Keratinocyte (primary cell): ENCODE measurements around the gene SYT12. TPM values are rescaled to one million over a fixed set of nuclear protein-coding genes. Genes with fewer than 3 reads are reported as not detected.

Experiments
- DNase-seq: peaks from one replicate; pipeline ENCODE4 v3.0.0-alpha.2; 2011; ENCODE audit warnings: low read depth, missing footprints, low spot score
- FAIRE-seq: peaks from 2 replicates; lab custom pipeline; 2011; peaks lifted over from hg19 to GRCh38; lab: Jason Lieb, UNC
- H2AFZ ChIP-seq: 2 replicates; pipeline ENCODE4 v1.6.0; 2012; ENCODE audit warnings: low read length, control low read depth, inconsistent platforms; ENCODE audit not compliant: control insufficient read depth
- H3K27ac ChIP-seq: 2 replicates; pipeline ENCODE4 v1.5.1; 2011; ENCODE audit warnings: low read length; ENCODE audit not compliant: control insufficient read depth, insufficient read depth
- H3K27me3 ChIP-seq: 3 replicates; pipeline ENCODE4 v1.6.0; 2011; ENCODE audit warnings: low read length; ENCODE audit not compliant: control insufficient read depth, insufficient read depth; ENCODE audit errors: extremely low read depth
- H3K36me3 ChIP-seq, 2 experiments: 2 replicates in 1 of 2; 3 replicates in 1 of 2; pipeline ENCODE4 v1.5.1; 2011; ENCODE audit warnings: low read length in 2 of 2, mild to moderate bottlenecking in 1 of 2; ENCODE audit not compliant: control insufficient read depth in 2 of 2, insufficient read depth in 2 of 2; ENCODE audit errors: extremely low read depth in 1 of 2
- H3K4me1 ChIP-seq: 3 replicates; pipeline ENCODE4 v1.5.1; 2011; ENCODE audit warnings: low read length; ENCODE audit not compliant: control insufficient read depth, insufficient read depth; ENCODE audit errors: extremely low read depth
- H3K4me2 ChIP-seq: 3 replicates; pipeline ENCODE4 v1.6.0; 2011; ENCODE audit warnings: low read depth, low read length; ENCODE audit not compliant: control insufficient read depth, insufficient read depth; ENCODE audit errors: extremely low read depth
- H3K4me3 ChIP-seq, 3 experiments: fragments of 200-600 bp in 1 of 3; sonication (generic) in 1 of 3; 2 replicates in 2 of 3; 3 replicates in 1 of 3; pipeline ENCODE4 v1.5.1; 2011 to 2016; ENCODE audit warnings: low read length in 3 of 3, mild to moderate bottlenecking in 3 of 3, control low read depth in 2 of 3, inconsistent platforms in 1 of 3, low read depth in 1 of 3, mixed read lengths in 1 of 3, mixed run types in 1 of 3, moderate library complexity in 1 of 3; ENCODE audit not compliant: control insufficient read depth in 2 of 3, insufficient read depth in 2 of 3; ENCODE audit errors: extremely low read depth in 1 of 3
- H3K79me2 ChIP-seq: 2 replicates; pipeline ENCODE4 v1.6.0; 2012; ENCODE audit warnings: low read length; ENCODE audit not compliant: control insufficient read depth, insufficient read depth
- H3K9ac ChIP-seq: 3 replicates; pipeline ENCODE4 v1.6.0; 2011; ENCODE audit warnings: low read length; ENCODE audit not compliant: control insufficient read depth, insufficient read depth; ENCODE audit errors: extremely low read depth
- H3K9me1 ChIP-seq: 3 replicates; pipeline ENCODE4 v1.6.0; 2011; ENCODE audit warnings: low read length; ENCODE audit not compliant: control insufficient read depth, insufficient read depth; ENCODE audit errors: extremely low read depth
- H3K9me3 ChIP-seq: 2 replicates; pipeline ENCODE4 v1.5.1; 2012; ENCODE audit warnings: low read depth, low read length; ENCODE audit not compliant: control insufficient read depth
- H4K20me1 ChIP-seq: 3 replicates; pipeline ENCODE4 v1.6.0; 2011; ENCODE audit warnings: low read length; ENCODE audit not compliant: control insufficient read depth, insufficient read depth; ENCODE audit errors: extremely low read depth
- CTCF ChIP-seq, 3 experiments: IDR thresholded peaks in 1 of 3; conservative IDR thresholded peaks in 1 of 3; optimal IDR thresholded peaks in 1 of 3; 2 replicates in 2 of 3; 3 replicates in 1 of 3; pipeline versions ENCODE3 to v1.5.1; 2011; ENCODE audit warnings: low read length in 3 of 3, mild to moderate bottlenecking in 3 of 3, moderate library complexity in 2 of 3, control low read depth in 1 of 3, inconsistent platforms in 1 of 3; ENCODE audit not compliant: insufficient read depth in 2 of 3; ENCODE audit errors: extremely low read depth in 1 of 3
- EZH2 ChIP-seq: IDR thresholded peaks from one replicate; pipeline ENCODE4 v1.6.1; 2012; ENCODE audit warnings: inconsistent platforms, mild to moderate bottlenecking, low read length, moderate library complexity
- dilution Hi-C: fragments of 300-500 bp; cut with MboI; formaldehyde crosslinking; loops from one replicate; pipeline ENCODE4 v1.7.0; 2020; ENCODE audit warnings: low sequenced_read_pairs; ENCODE audit not compliant: extremely low pct_ligation_motif_present
- polyA plus RNA-seq, 5 experiments: library from polyadenylated mRNA; depleted of rRNA in 3 of 5; stranded (reverse) in 3 of 5; stranded (forward) in 1 of 5; unstranded in 1 of 5; fragments of >200 nt; gene quantifications; 1 replicate in 1 of 5; 2 replicates in 3 of 5; 3 replicates in 1 of 5; pipeline versions ENCODE4 v1.2.1 to v1.2.3, GENCODE V29; 2011 to 2012; ENCODE audit warnings: missing spikeins in 2 of 5, low read depth in 1 of 5, low replicate concordance in 1 of 5

Gene SYT12
- polyA plus RNA-seq, 1 donor (not counting 4 experiments of a cell fraction or from before 2014, with no cell fraction given) = 0.05 TPM

DNA sequence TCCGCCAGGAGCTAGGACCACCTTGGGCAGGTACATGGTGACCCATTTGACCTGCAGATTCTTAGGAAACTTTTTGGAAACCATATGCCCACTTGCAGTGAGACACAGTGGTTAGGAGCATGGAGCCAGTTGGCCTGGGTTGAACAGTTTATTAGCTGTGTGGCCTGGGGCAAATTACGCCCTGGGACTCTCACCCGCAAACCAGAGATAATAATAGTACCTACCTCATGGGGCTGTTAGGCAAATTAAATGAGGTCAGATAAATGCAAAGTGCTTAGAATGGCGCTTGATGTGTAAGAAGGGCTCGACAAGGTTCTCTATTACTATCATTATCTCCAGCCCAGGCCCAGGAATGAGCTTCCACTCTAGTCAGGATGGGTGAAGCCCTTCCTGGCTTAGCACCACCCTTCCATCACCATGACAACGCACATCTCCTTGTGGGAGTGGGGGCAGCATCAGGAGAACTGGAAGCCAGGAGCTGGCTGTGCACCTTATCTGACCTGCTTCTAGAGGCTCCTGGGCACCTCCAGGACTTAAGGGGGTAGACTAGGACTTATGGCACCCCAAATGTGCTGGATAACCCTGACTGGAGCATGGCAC lies 5.1 kb downstream of the SYT12 start:
- no peak overlapping the region for H3K27ac ChIP-seq
- H4K20me1 ChIP-seq = no peaks in the 10 kb centered on the region
- no peak for DNase-seq
- no peak for TF ChIP-seq EZH2
- no peak for TF ChIP-seq CTCF (optimal IDR thresholded peaks at IDR 0.05 in 1 of 3, IDR thresholded peaks at IDR 0.05 in 1 of 3, conservative IDR thresholded peaks at IDR 0.05 in 1 of 3; ENCODE audit: extremely low read depth in 1 of 3, insufficient read depth in 2 of 3, low read length in 3 of 3)
- H3K9me1 ChIP-seq = no peaks in the 10 kb centered on the region
- no peaks in the 10 kb centered on the region for H3K79me2 ChIP-seq
- peak; percentile 83 for FAIRE-seq
- H3K9me3 ChIP-seq = no peaks in the 10 kb centered on the region
- H2AFZ ChIP-seq = no peak overlapping the region
- dilution Hi-C loops = no loop called here
- peaks cover 45% of the 10 kb centered on the region for H3K4me1 ChIP-seq
- no peak overlapping the region for H3K9ac ChIP-seq
- peaks cover 43% of the 10 kb centered on the region for H3K27me3 ChIP-seq
- no peaks in the 10 kb centered on the region for H3K36me3 ChIP-seq
- H3K4me3 ChIP-seq = peak overlapping the region in 1 of 3 experiments; percentile 7
- H3K4me2 ChIP-seq = peak overlapping the region; percentile 51

- DNase-seq = no peak
- peaks cover 50% of the 10 kb centered on the region for H3K4me1 ChIP-seq
Observed at GRCh38 chr11:67029146-67029545, 6.2 kb downstream of the SYT12 start.

More at GRCh38 chr11:67029146-67029545, 6.2 kb downstream of the SYT12 start:
- Histone ChIP-seq H3K79me2 (no peaks in the 10 kb centered on the region), H3K36me3 (no peaks in the 10 kb centered on the region), H3K4me2 (no peak overlapping the region), H3K9me1 (peaks cover 3% of the 10 kb centered on the region), H3K4me3 (no peak overlapping the region), H3K27ac (no peak overlapping the region), H2AFZ (no peak overlapping the region), H3K9ac (no peak overlapping the region), H3K27me3 (peaks cover 33% of the 10 kb centered on the region), H4K20me1 (no peaks in the 10 kb centered on the region), H3K9me3 (no peaks in the 10 kb centered on the region)
- no peak for FAIRE-seq
- dilution Hi-C loops = no loop called here
- TF ChIP-seq EZH2 (no peak), CTCF (optimal IDR thresholded peaks at IDR 0.05 in 1 of 3, IDR thresholded peaks at IDR 0.05 in 1 of 3, conservative IDR thresholded peaks at IDR 0.05 in 1 of 3; ENCODE audit: extremely low read depth in 1 of 3, insufficient read depth in 2 of 3, low read length in 3 of 3) (no peak)
